CD4-positive, alpha-beta T cell treated with Interleukin-6 at 100 ng/mL for 8 hours (primary cell): ENCODE measurements around the gene RDH16.

Experiments used
- DNase-seq: peaks from one replicate; pipeline ENCODE4 v3.0.0-alpha.2; 2020; ENCODE audit warnings: mixed read lengths, low spot score

The RDH16 gene, protein sequence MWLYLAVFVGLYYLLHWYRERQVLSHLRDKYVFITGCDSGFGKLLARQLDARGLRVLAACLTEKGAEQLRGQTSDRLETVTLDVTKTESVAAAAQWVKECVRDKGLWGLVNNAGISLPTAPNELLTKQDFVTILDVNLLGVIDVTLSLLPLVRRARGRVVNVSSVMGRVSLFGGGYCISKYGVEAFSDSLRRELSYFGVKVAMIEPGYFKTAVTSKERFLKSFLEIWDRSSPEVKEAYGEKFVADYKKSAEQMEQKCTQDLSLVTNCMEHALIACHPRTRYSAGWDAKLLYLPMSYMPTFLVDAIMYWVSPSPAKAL

DNA sequence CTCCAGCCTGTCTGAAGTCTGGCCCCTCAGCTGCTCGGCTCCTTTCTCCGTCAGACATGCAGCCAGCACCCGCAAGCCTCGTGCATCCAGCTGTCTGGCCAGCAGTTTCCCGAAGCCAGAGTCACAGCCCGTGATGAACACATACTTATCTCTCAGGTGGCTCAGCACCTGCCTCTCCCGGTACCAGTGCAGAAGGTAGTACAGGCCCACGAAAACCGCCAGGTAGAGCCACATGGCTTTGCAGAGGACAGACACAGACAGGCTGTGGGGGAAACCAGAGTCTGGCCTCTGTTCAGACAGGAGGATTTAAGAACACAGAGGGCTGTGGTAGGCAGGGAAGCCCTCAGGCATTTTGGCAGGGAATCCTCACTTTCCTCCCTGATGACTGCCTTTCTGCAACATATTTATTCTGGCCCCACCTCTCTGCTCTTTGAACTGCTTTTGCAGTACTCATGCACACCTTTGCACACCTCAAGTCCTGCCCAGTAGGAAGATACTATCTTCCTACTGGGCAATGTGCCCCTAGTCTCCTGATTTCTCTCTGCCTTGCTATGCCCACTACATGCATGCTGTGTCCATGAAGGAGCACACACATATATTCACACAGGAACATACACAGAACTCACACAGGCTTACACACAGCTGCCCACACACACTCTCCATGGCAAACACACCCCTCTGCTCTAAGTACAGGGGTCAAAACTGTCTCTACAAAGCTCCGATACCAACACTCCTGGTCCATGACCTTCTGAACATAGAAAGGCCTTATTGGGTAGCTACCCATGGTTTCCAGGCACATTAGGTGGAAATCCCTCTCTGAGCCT, at the start of gene RDH16:
Gene RDH16, minus strand, starts transcription at position 380 of the 824 bp plus-strand sequence. Its CDS starts 146 bp downstream, at position 234.
- DNase-seq, result no peak

DNA sequence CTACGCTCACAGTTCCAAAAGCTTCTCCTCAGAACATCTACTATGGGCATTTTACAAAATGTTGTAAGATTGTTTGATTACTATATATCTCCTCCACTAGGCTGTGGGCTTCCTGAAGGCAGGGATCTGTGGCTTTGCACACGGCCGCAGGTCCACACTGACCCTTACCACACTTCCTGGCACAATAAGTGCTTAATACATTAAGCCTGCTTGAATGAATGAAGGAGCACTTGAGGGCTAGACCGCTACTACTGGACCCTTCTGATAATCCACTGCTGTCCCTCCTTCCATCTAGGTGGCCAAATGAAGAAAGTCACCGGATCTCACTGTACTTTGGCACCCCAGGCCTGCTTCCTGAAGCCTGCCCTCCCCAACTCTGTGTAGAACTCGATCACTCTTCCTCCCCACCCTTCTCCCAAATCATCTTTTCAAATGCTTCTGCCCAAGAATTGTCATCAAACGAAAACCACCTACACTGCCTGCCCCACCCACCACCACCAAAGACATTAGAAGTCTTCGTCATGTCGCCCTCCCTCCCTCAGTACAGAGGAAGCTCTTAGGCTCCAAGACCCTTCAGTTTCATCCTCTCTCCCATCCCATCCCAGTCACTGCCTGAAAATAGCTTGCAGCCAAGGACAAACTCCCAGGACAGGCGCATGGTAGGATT, 49.5 kb upstream of the RDH16 start:
- DNase-seq, result peak; percentile 18

DNA sequence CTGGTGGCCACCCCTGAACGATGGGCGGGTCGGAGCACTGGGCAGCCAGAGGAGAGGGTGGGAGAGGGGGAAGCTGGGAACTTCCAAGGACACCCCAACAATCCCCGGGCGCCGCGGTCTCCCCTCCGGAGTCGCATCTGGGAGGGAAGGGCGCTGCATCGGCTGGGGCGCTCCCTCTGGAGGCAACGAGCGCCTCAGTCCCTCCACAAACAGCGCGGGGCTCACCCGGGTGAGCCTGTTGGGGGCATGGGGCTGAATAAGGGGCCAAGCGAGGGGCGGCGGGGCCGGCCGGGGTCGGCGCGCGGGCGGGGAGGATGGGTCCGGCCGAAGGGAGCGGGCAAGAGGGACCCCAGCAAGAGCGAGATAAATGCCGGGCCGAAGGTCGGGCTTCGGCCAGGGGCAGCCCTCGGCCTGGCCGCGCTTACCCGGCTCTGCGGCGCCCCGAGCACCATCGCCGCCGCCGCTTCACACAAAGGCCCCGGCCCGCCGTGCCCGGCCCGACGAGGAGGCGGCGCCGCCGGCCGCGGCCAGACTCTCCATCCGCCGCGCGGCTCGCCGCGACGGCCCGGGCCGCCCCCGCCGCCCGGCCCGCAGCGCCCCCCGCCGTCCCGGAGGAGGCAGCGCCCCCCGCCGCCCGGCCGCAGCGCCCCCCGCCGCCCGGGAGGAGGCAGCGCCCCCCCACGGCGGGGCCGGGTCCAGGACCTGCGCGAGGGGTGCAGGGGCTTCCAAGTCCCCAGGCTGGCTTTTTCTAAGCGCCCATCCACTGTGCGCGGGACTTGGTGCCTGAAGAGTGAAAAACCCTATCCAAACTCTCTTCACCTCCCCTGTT, 48.8 kb upstream of the RDH16 start, which contains the start of gene ZBTB39:
Gene ZBTB39, minus strand, starts transcription at position 567 of the 829 bp plus-strand sequence. CDS start 1,629 bp downstream, outside the sequence.
- peak; percentile 56 for DNase-seq

DNA sequence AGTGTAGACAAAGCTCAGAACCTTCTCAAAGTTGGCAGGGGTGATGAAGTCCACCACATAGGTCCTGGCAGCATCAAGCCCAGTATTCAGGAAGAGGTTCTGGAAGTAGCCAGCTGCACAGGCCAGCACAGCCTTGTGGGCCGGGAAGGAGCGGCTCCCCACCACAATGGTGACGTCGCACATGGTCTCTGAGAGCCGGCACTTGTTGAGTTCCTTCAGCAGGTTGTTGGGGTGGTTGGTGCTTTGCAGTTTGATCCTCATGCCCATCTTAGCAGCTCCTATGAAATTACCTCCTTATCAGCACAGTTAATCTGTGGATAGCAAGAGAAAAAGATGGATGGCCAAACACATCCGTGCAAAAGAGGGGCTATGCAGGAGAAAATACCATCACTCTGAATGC, 47.2 kb upstream of the RDH16 start:
- no peak for DNase-seq

DNA sequence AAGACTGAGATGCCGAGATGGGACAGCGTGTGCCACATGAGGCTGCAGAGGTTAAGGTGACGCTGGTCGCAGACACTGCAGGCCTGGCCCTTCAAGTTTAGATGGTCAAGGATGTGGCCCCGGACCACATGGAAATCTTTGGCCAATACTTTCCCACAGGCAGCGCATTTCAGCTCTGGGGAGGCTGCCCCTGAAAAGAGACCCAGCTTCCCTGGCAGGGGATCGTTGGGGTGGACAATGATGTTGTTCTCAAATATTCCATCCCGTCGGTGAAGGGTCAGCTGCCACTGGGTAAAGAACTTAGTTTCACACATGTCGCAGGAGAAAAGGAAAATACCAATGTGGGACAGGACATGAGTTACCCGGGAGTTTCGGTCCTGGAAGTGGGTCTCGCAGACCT, 46.0 kb upstream of the RDH16 start:
- no peak for DNase-seq

DNA sequence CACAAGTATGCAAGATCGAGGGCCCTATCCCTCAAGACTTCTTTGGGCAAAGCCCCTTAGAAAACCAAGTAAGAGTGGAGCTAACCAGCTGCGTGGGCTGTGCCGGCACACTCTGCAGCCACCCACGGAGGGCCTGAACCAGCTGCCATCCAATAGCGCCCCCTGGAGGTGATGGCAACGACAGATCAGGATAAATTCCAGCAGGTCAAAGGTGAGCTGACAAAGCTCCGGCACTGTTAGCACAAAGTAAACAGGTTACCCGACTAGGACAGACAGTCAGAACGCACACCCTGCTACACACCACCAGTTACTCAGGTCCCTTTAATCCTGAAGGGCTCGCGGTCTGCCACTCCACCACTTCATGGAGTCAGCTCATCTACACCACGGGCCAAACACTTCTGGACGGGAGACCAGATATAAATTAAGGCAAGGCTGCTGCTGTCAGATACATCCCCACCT, 44.1 kb upstream of the RDH16 start:
- DNase-seq, result peak; percentile 63

DNA sequence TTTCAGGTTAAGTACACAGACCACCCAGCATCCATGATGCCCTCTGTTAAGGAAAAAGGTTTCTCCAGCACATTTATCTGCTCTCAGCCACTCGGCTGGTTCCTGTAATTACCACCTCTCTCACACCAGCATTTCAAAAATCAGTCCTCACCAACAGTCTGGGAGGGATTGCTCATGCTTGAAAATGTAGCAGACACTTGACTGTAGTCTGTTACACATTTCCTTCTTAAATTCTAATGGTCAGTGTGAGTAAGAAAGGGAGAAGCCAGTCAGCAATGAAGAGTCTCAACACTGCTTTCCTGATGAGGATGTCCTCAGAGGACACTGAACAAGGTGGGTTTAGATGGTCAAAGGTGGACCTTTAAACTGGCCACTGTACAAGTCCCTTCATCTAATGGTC, 43.0 kb upstream of the RDH16 start:
- no peak for DNase-seq

DNA sequence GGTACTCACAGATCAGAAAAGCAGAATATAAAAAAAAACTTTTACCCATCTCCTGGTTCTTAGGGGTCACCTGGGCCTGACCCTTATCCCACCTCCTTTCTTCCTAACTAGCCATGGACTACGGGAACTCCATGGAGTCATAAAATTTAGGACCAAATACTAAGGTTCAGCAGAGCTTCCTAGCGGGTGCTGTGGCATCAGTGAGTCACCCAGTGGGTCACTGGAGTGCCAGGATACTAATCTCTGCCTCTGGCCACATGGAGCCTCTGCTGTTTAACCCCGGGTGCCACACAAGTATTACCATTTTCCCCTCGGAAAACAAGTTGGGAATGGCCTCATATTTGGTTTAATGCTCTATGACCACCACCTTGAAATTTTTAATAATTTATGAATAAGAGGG, 42.0 kb upstream of the RDH16 start:
- no peak for DNase-seq

DNA sequence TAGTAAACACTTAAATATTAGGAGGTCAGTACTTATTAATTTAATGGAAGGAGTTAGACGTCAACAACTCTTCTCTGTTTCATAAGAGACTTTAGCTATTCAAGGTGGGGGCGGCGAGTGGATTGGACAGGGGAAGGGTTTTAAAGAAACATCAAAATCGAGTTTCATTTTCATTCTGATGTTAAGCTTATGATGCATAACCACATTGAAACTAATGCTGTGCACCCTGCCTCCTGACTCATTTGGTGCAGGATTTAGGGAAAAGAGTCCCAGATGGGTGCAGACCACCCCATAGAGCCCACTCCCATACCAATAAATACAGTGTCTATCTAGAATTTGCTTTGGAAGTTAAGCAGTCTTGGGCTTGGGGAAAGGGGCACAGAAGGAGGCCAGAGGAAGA, 41.6 kb upstream of the RDH16 start:
- no peak for DNase-seq

DNA sequence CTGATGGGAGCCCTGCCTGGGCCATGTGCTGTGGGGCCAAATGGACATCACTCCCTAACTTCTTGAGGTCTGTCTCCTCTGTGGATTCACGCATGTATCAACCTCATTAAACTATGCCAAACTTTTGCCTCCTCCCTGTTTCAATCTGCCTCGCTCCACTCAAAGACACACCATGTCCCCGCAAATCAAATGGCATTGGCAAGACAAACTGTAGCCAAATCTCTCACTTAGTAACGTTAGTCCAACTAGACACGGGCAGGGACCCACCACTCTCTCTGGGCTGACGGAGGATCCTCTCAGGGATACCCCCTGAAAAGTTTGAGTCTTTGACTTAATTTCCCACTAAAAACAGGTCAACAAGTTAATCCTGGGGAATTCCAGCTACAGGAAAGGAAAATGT, 40.9 kb upstream of the RDH16 start:
- DNase-seq, result no peak

DNA sequence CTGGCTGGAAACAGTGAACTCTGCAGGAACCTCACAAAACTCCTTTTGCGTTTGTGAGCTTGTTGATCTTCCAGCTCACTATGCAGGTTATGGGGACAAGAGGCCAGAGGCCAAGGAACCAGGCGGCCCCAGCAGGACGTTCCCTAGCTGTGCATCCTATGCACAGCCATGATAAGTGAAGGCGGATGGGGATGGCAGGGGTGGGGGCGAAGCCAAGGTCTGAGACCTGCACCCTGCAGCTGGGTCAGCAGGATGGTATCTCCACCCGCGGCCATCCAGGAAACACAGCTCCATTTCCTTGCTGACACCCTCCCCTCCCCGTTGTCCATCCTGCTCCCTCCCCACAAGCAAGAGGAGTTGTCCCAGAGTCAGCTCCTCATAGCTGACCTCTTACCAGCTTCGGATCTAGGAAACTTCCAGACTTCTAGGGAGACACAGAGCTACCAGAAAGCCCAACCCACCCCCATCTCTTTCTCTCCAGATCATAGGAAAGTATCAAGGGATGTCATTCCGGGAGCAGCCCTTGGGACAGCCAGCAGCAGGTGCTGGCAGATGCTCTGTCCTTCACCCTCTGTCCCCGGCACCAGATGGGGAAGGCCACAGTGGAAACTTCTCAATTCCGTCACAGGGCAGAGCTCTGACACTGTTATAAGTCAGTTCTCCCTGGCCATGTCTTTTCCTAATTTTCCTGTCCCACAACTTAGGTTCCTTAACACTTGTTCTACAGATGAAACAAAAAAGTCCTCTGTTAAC, 39.6 kb upstream of the RDH16 start:
- DNase-seq, result no peak

DNA sequence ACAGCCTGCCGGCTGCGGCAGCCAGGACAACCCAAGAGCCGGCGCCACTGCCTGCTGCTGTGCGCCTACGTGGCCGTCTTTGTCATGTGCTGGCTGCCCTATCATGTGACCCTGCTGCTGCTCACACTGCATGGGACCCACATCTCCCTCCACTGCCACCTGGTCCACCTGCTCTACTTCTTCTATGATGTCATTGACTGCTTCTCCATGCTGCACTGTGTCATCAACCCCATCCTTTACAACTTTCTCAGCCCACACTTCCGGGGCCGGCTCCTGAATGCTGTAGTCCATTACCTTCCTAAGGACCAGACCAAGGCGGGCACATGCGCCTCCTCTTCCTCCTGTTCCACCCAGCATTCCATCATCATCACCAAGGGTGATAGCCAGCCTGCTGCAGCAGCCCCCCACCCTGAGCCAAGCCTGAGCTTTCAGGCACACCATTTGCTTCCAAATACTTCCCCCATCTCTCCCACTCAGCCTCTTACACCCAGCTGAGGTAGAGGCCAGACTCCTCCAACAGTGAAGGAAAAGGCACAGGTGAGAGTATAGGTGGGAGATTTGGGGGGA, 38.6 kb upstream of the RDH16 start:
- DNase-seq, result no peak

DNA sequence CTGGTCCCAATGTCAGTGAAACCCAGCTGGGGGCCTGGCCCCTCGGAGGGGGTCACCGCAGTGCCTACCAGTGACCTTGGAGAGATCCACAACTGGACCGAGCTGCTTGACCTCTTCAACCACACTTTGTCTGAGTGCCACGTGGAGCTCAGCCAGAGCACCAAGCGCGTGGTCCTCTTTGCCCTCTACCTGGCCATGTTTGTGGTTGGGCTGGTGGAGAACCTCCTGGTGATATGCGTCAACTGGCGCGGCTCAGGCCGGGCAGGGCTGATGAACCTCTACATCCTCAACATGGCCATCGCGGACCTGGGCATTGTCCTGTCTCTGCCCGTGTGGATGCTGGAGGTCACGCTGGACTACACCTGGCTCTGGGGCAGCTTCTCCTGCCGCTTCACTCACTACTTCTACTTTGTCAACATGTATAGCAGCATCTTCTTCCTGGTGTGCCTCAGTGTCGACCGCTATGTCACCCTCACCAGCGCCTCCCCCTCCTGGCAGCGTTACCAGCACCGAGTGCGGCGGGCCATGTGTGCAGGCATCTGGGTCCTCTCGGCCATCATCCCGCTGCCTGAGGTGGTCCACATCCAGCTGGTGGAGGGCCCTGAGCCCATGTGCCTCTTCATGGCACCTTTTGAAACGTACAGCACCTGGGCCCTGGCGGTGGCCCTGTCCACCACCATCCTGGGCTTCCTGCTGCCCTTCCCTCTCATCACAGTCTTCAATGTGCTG, 38.0 kb upstream of the RDH16 start:
- no peak for DNase-seq

DNA sequence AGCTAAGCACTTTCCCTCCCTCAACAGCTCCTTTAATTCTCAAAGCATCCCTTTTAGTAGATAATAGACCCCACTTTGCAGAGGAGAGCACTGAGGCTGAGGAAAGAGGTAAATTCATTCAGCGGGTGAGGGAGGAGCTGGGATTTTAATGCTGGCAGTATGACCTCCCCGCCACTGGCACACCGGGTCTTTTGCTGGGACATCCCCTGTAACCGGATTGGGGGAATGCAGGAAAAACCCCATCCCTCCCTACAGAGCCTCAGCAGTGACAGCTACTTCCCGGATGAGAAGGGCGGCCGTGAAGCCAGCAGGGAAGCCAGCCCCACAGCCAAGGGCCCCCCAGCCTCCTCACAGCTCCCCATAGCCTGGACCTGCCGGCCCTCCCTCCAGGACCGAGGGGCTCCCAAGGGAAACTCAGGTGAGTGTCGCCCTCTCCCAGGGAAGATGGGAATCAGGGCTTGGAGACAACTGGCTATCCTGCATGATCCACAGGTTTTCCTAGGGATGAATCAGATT, 36.9 kb upstream of the RDH16 start:
- no peak for DNase-seq

DNA sequence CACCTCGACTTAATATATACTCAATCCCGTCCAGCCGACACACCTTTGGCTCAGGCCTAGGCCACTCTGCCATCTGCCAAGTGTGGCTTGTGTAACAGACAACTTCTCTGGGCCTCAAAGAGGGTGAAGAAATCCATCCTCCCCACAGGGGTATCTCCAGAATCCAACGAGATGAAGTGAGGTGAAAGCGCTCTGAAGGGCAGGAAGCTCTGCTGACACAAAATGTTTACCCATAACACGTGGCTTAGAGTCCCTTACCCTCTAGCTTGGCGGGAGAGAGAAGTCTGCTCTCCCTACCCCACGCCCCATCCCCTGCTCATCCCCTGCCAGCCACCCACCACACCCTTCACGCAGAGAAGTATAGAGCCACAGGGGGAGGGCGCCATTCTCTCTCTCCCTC, 35.9 kb upstream of the RDH16 start:
- no peak for DNase-seq

DNA sequence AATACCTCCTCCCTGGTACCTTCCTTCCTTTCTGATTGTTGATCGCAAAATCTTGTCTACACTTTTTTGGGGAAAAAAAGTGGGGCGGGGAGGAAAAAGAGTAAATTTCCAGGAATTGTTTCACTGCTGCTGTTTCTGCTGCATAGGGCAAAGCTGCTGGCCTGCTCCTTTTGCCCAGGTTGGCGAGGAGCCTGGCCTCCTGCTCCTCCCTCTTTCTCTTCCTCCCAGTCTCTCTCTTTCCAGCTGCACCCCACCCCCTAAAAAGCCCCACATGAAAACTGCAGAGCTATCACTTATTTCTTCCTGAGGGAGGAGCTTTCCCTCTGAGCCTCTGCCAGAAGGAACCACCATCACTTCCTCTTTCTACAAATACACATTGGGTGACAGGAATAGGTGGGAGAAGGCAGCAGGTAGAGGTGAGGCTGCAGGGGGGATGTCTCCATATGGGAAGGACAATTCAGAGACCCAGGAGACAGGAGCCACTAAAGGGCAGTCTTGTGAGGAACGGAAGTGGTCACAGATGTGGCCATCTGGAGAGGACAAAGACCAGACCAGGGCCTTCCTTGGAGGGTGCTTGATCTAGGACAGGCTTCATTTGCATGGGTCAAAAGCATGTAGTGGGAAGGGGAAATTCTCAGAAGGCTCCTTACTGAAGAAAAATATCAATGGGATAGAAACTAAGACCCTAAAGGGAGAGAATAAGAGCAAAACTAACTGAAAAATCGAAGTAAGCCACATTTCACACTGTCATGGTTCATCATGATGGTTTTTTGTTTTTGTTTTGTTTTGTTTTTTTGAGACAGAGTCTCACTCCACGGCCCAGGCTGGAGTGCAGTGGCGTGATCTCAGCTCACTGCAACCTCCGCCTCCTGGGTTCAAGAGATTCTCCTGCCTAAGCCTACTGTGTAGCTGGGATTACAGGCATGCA, 34.2 kb upstream of the RDH16 start:
- DNase-seq, result no peak

DNA sequence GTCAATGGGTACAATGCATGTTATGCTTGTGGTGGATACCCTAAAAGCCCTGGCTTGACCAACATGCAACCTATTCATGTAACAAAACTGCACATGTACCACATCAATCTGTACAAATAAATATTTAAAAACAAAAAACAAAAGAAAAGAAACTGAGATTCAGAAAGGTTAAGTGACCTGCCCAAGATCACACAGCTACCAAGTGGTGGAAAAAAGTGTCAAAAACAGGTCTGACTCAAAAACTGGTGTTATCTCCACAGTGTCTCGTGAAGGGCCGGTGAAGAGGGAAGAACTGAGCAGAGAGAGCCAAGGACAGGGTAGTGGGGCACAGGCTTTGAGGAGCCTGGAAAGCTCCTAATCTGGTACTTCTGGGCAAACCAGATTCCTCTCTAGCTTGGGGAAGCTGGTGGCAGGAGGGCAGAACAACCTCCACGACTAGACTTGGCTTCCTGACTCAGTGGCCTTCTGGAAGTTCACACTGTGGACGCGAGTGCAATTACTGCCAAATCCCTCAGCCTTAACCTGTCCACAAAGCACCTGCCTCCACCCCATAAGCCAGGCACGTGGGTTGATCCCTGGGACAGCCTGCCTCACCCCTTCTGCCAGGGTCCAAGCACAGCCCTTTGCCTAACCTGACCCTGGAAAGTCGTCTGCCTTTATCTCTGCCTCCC, 33.4 kb upstream of the RDH16 start:
- no peak for DNase-seq
